MCF 10A (cell line): ENCODE data around the gene FGGY. TPM values are rescaled to one million over a fixed set of nuclear protein-coding genes. Genes with fewer than 3 reads are reported as not detected.
A peak's percentile ranks its signal among the peaks of the same experiment; 100 is the strongest.

Experiments
- BruUV-seq: library from RNA; stranded (reverse); fragments of 400-500 nt; replicated peaks from 2 replicates; lab custom pipeline; 2021; lab: Mats Ljungman, UMichigan
- CTCF ChIA-PET: fragments of 300-600 bp; sonication (Branson Sonifier 250); formaldehyde crosslinking; extraction: SDS; loops from one replicate; lab custom pipeline; 2021; ENCODE audit warnings: antibody characterized with exemption, inconsistent platforms; lab: Yijun Ruan, JAX
- POLR2A ChIA-PET: fragments of 300-600, 350-650 bp; sonication (Branson Sonifier 250); formaldehyde crosslinking; extraction: SDS; loops from one replicate; lab custom pipeline; 2020; ENCODE audit warnings: antibody characterized with exemption, inconsistent platforms; lab: Yijun Ruan, JAX
- DNase-seq: peaks from one replicate; pipeline ENCODE4 v3.0.0-alpha.2; 2018; ENCODE audit not compliant: unreplicated experiment
- H3K27ac Mint-ChIP-seq: one replicate; pipeline ENCODE4 v1.8.0; 2022; ENCODE audit warnings: mild to moderate bottlenecking, low read depth, mixed read lengths; ENCODE audit not compliant: unreplicated experiment
- H3K27me3 Mint-ChIP-seq: one replicate; pipeline ENCODE4 v1.8.0; 2022; ENCODE audit warnings: mixed read lengths; ENCODE audit not compliant: insufficient read depth, unreplicated experiment
- H3K36me3 Mint-ChIP-seq: one replicate; pipeline ENCODE4 v1.8.0; 2022; ENCODE audit warnings: mild to moderate bottlenecking, moderate library complexity, mixed read lengths; ENCODE audit not compliant: insufficient read depth, unreplicated experiment
- H3K4me1 Mint-ChIP-seq: one replicate; pipeline ENCODE4 v1.8.0; 2022; ENCODE audit warnings: mixed read lengths; ENCODE audit not compliant: insufficient read depth, unreplicated experiment
- H3K4me3 Mint-ChIP-seq: one replicate; pipeline ENCODE4 v1.8.0; 2022; ENCODE audit warnings: mild to moderate bottlenecking, moderate library complexity, mixed read lengths; ENCODE audit not compliant: unreplicated experiment
- H3K9me3 Mint-ChIP-seq: one replicate; pipeline ENCODE4 v1.8.0; 2022; ENCODE audit warnings: mixed read lengths; ENCODE audit not compliant: unreplicated experiment
- CTCF ChIP-seq: fragments of 200-600 bp; IDR thresholded peaks from one replicate; pipeline ENCODE4 v1.8.0; 2022; ENCODE audit warnings: antibody characterized with exemption, mild to moderate bottlenecking; ENCODE audit not compliant: unreplicated experiment
- intact Hi-C: fragments of 100-400 bp; cut with micrococcal nuclease; formaldehyde crosslinking; loops from 2 replicates; pipeline ENCODE4 v1.14.1; 2022
- total RNA-seq: library from RNA; stranded (reverse); gene quantifications from 2 replicates; pipeline ENCODE4 v1.2.3, GENCODE V29; 2022

Gene FGGY
- total RNA-seq, 1 experiment from 2014 or later, result 10.6 TPM

- no peaks in the 10 kb centered on the region for H3K27me3 Mint-ChIP-seq
- H3K4me1 Mint-ChIP-seq, result peaks cover 30% of the 10 kb centered on the region
- no peaks in the 10 kb centered on the region for H3K9me3 Mint-ChIP-seq
- no peak overlapping the region for H3K4me3 Mint-ChIP-seq
- no peak for DNase-seq
- intact Hi-C loops, result no loop called here
- TF ChIP-seq CTCF, result no peak
- POLR2A ChIA-PET, result interaction anchor here (0.6 to 2.7 kb wide), 4 partner anchors 11 to 188 kb away, joined by 3 to 7 read pairs (median 3); partner anchors contain the start of gene FGGY
- CTCF ChIA-PET, result no interaction called here
- H3K27ac Mint-ChIP-seq, result no peak overlapping the region
- H3K36me3 Mint-ChIP-seq, result no peaks in the 10 kb centered on the region
- no TSS peak for BruUV-seq
Measured at GRCh38 chr1:59485171-59485570, 188.3 kb downstream of the FGGY start.

DNA sequence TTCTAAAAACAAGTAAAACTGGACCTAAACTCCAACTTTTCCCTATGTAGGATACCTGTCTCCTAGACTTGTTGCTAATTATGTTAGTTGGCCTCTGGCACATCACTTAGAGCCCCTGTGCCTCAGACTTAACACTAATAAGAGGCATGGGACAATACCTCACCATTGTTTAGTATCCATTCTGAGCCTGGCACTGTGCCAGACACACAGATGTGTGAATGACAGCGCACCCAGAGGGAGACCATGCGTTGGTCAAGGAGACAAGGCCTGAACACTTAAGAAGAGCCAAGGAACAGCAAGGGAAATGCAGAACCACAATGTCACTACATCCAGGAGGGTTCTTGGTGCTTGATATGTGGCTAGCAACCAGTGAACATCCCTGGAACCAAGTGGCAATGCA, 189.1 kb downstream of the FGGY start:
- Mint-ChIP-seq H3K9me3 (peaks cover 3% of the 10 kb centered on the region), H3K27ac (no peak overlapping the region), H3K27me3 (no peaks in the 10 kb centered on the region), H3K4me3 (no peak overlapping the region), H3K36me3 (no peaks in the 10 kb centered on the region), H3K4me1 (peaks cover 30% of the 10 kb centered on the region)
- intact Hi-C loops, result no loop called here
- POLR2A ChIA-PET, result interaction anchor here (0.5 to 2.0 kb wide), 4 partner anchors 12 to 59 kb away, joined by 3 to 20 read pairs (median 4); no protein-coding TSS in a partner anchor
- no peak for TF ChIP-seq CTCF
- CTCF ChIA-PET, result interaction anchor here (0.6 to 0.9 kb wide), 2 partner anchors 84 to 563 kb away, joined by 3 read pairs; no protein-coding TSS in a partner anchor
- no TSS peak for BruUV-seq
- peak; percentile 9 for DNase-seq

GRCh38 chr1:59486615-59487014, 189.7 kb downstream of the FGGY start:
- CTCF ChIA-PET, result interaction anchor here (0.6 to 1.7 kb wide), 4 partner anchors 10 to 563 kb away, joined by 3 to 12 read pairs (median 3); no protein-coding TSS in a partner anchor
- Mint-ChIP-seq H3K4me1 (peaks cover 30% of the 10 kb centered on the region), H3K9me3 (peaks cover 7% of the 10 kb centered on the region), H3K36me3 (no peaks in the 10 kb centered on the region), H3K27ac (peak overlapping the region; percentile 88), H3K27me3 (no peaks in the 10 kb centered on the region), H3K4me3 (no peak overlapping the region)
- BruUV-seq, result no TSS peak
- no peak for TF ChIP-seq CTCF
- no peak for DNase-seq
- POLR2A ChIA-PET, result interaction anchor here (0.5 to 2.0 kb wide), 7 partner anchors 10 to 192 kb away, joined by 3 to 20 read pairs (median 3); no protein-coding TSS in a partner anchor
- intact Hi-C loops, result no loop called here

DNA sequence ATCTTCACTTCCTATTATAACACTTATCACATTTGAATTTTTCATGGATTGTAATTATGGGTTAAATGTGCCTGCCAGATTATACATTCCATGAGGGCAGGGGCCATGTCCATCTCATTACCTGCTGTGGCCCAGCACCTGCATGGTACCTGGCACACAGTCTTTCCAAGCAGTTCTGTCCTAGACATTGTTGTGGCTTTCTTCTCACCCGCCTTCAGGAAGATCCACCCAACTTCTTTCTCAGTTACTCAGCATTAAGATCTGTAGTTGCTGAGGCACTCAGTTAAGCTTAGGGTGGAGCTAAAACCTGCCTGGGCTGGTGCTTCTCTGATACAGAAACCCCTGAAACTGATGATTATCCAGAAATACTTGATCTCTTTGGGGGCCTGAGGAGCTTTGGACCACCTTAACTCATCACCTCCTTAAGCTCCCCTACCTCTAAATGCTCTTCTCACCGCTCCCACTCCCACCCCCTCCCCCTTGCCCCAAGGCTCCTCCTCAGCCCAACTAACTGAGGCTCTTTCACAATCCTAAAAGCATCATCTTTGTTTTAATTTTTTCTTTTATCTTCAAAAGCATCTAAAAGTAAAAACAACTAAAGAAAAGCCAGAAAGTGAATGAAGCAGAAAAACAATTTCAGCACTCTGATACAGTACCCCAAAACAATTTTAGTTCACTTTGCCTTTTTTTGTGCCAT, 190.6 kb downstream of the FGGY start:
- Mint-ChIP-seq H3K36me3 (no peaks in the 10 kb centered on the region), H3K27me3 (no peaks in the 10 kb centered on the region), H3K9me3 (peaks cover 7% of the 10 kb centered on the region), H3K27ac (peak overlapping the region; percentile 88), H3K4me1 (peaks cover 30% of the 10 kb centered on the region), H3K4me3 (peak overlapping the region; percentile 50)
- POLR2A ChIA-PET, result interaction anchor here (0.7 to 2.0 kb wide), 9 partner anchors 9 to 264 kb away, joined by 3 to 20 read pairs (median 4); no protein-coding TSS in a partner anchor
- DNase-seq, result peak; percentile 41
- intact Hi-C loops, result no loop called here
- BruUV-seq, result no TSS peak
- CTCF ChIA-PET, result interaction anchor here (1.0 to 1.7 kb wide), 3 partner anchors 11 to 211 kb away, joined by 3 to 12 read pairs (median 3); no protein-coding TSS in a partner anchor
- TF ChIP-seq CTCF, result no peak
